Measurements from ENCODE around the gene OTUB2. TPM values are rescaled to one million over a fixed set of nuclear protein-coding genes. Genes with fewer than 3 reads are reported as not detected.

The OTUB2 gene
- total RNA-seq, 4 donors from 2014 or later = 2.1 to 10.3 (median 7.4) TPM

DNA sequence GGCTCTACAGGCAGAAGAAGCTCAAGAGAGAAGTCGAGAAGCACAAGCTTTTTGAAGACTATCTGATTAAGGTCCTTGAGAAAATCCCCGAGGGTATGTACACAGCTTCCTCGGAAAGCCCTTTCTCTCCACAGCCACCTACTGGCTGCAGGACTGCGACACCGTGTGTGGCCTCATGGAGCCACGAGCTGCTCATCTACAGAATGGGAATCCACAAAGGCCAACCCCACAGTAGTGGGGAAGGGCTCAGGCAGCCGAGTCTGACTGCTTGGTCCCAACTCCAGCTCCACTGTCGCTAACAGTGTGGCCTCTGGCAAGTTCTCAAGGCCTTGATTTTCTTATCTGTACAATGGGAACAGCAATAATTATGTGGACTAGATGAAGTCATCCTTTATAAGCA, 26.6 kb upstream of the OTUB2 start:
- Histone ChIP-seq H3K9me3 (no peaks in the 10 kb centered on the region), H3K27ac (no peak overlapping the region), H3K36me3 (no peaks in the 10 kb centered on the region), H3K4me3 (no peak overlapping the region), H3K27me3 (peaks cover 0 to 50% (median 2%) of the 10 kb centered on the region in 4 donors), H3K4me1 (peaks cover 0 to 34% (median 23%) of the 10 kb centered on the region in 3 donors)
- TF ChIP-seq, protein P1, sequence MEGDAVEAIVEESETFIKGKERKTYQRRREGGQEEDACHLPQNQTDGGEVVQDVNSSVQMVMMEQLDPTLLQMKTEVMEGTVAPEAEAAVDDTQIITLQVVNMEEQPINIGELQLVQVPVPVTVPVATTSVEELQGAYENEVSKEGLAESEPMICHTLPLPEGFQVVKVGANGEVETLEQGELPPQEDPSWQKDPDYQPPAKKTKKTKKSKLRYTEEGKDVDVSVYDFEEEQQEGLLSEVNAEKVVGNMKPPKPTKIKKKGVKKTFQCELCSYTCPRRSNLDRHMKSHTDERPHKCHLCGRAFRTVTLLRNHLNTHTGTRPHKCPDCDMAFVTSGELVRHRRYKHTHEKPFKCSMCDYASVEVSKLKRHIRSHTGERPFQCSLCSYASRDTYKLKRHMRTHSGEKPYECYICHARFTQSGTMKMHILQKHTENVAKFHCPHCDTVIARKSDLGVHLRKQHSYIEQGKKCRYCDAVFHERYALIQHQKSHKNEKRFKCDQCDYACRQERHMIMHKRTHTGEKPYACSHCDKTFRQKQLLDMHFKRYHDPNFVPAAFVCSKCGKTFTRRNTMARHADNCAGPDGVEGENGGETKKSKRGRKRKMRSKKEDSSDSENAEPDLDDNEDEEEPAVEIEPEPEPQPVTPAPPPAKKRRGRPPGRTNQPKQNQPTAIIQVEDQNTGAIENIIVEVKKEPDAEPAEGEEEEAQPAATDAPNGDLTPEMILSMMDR (IDR thresholded peaks at IDR 0.05) = no peak
- TF ChIP-seq POLR2A (IDR thresholded peaks at IDR 0.05) = no peak
- intact Hi-C loops (cut with DNase I) = no loop called here
- 45 to 94% methylated on average over 3 to 7 of the region's 8 CpGs for WGBS, 2 donors
- DNase-seq = no peak

DNA sequence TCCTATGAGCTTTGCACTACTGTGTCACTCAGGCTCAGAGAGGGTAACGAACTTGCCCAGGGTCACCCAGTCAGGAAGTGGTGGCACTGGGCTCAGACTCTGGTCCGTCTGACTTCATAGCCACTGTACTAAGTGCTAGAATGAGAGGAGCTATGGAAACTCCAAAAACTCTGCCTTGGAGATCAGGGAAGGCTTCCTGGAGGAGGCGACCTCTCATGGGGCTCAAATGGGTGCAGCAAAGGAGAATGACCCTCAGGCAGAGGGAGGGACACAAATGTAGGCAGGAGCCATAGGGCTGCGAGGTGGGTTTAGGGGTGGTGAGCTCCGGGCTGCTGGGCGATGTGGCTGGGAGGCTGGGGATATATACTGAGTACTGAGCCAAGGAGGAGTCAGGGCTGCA, 25.9 kb upstream of the OTUB2 start:
- WGBS, 2 donors = 87 to 88% methylated on average over 4 to 6 of the region's 6 CpGs
- Histone ChIP-seq H3K36me3 (no peaks in the 10 kb centered on the region), H3K27me3 (peaks cover 0 to 57% (median 2%) of the 10 kb centered on the region in 4 donors), H3K4me3 (no peak overlapping the region), H3K27ac (no peak overlapping the region), H3K4me1 (peaks cover 0 to 27% (median 19%) of the 10 kb centered on the region in 3 donors), H3K9me3 (no peaks in the 10 kb centered on the region)
- DNase-seq = no peak
- intact Hi-C loops (cut with DNase I) = loop anchor here (5.0 kb wide), 1 partner anchor 63 kb away; no protein-coding TSS in a partner anchor
- TF ChIP-seq POLR2A (IDR thresholded peaks at IDR 0.05) = no peak
- TF ChIP-seq, protein P1 (IDR thresholded peaks at IDR 0.05) = no peak

DNA sequence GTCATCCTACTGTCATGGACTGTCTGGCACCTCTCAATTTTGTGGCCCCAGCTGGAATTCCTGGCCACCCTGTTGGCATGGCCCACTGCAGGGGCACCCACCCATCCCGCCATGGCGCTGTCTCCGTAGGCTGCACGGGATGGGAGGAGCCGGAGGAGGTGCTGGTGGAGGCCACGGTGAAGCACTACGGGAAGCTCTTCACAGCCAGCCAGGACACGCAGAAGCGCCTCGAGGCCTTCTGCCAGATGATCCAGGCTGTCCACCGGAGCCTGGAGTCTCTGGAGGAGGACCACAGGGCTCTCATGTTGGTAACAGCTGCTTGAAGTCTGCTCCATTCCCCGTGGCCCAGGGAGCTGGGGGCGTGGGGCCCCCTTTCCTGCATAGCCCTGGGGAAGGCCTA, 25.1 kb upstream of the OTUB2 start:
- intact Hi-C loops (cut with DNase I) = loop anchor here (5.0 kb wide), 1 partner anchor 64 kb away; no protein-coding TSS in a partner anchor
- peaks cover 0 to 55% (median 2%) of the 10 kb centered on the region in 4 donors for H3K27me3 ChIP-seq
- no peaks in the 10 kb centered on the region for H3K36me3 ChIP-seq
- no peak overlapping the region for H3K4me3 ChIP-seq
- no peak for DNase-seq
- TF ChIP-seq POLR2A (IDR thresholded peaks at IDR 0.05) = no peak
- TF ChIP-seq, protein P1 (IDR thresholded peaks at IDR 0.05) = no peak
- peaks cover 0 to 19% (median 12%) of the 10 kb centered on the region in 3 donors for H3K4me1 ChIP-seq
- no peak overlapping the region for H3K27ac ChIP-seq
- H3K9me3 ChIP-seq = no peaks in the 10 kb centered on the region
- 40% methylated on average over 9 of the region's 13 CpGs; no CpG with 5 or more reads in 1 of the 2 donors for WGBS, 2 donors

DNA sequence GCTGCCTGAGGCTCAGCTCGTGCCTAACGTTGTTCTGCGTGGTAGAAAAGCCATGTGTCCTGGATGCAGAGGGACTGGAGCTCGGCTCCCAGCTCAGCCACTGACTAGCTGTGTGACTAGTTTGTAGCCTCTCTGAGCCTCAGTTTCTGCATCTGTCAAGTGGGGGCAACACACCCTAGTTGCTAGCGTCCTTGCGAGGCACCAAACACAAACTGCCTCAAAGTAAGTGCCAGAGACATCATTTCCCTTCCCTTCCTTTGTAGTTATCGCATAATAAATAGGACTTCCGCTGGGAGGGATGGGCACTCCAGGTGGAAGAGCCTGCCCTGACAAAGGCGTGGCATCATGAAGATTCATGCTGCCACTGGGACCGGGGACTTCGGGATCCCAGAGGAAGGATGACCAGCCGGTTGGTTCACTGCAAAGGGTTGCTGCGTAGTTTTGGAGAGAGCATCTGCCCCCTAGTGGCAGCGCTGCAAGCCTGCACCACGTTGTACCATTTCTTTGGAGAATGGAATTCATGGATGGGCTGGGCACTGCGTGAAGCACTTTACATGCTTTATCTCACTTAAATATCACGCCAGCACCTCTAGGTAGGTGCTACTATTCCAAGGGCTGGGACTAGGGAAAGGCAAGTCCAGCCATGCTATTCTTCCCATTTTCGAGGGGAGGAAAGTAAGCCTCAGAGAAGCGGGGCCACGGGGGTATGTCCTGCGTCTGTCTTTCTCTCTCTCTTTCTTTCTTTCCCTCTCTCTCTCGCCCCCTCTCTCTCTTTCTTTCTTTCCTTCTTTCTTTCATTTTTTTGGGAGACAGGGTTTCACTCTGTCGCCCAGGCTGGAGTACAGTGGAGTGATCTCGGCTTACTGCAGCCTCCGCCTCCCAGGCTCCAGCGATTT, 24.4 kb upstream of the OTUB2 start:
- intact Hi-C loops (cut with DNase I) = loop anchor here (5.0 kb wide), 1 partner anchor 64 kb away; no protein-coding TSS in a partner anchor

More for the DNA sequence above, 24.4 kb upstream of the OTUB2 start:
- no peak for TF ChIP-seq POLR2A (IDR thresholded peaks at IDR 0.05)
- TF ChIP-seq, protein P1 (IDR thresholded peaks at IDR 0.05) = peak; percentile 93 to 97 (median 95)
- DNase-seq = no peak
- H3K9me3 ChIP-seq = no peaks in the 10 kb centered on the region
- peak overlapping the region in 1 of 4 donors; percentile 28 for H3K4me3 ChIP-seq
- 40 to 42% methylated on average over 16 to 19 of the region's 26 CpGs for WGBS, 2 donors
- H3K27ac ChIP-seq = no peak overlapping the region
- peaks cover 0 to 15% (median 12%) of the 10 kb centered on the region in 3 donors for H3K4me1 ChIP-seq
- no peaks in the 10 kb centered on the region for H3K36me3 ChIP-seq
- peaks cover 0 to 54% (median 2%) of the 10 kb centered on the region in 4 donors for H3K27me3 ChIP-seq

All from esophagus squamous epithelium (tissue), 5 donors.